Measurements from ENCODE around the gene OPHN1.
"Not testable (repeated sequence)": the region's sequence is repeated elsewhere in the genome, so short reads cannot be mapped to it uniquely, and the experiment has no call there.

- TF ChIP-seq CTCF, POLR2A (IDR thresholded peaks at IDR 0.05): not testable (repeated sequence)
Measured at GRCh38 chrX:68389419-68389960, 43.8 kb downstream of the OPHN1 start.
